NT2/D1 (cell line): ENCODE measurements around the gene KCNA3.

Experiments used
- SUZ12 ChIP-seq: IDR thresholded peaks from 2 replicates; pipeline ENCODE4 v1.6.1; 2011; ENCODE audit not compliant: insufficient read length, insufficient read depth; ENCODE audit errors: extremely low read depth
- YY1 ChIP-seq: IDR thresholded peaks from 2 replicates; pipeline ENCODE4 v1.6.1; 2011; ENCODE audit not compliant: insufficient read length, insufficient read depth
- ZNF274 ChIP-seq: IDR thresholded peaks from 2 replicates; pipeline ENCODE4 v1.6.1; 2011; ENCODE audit warnings: mild to moderate bottlenecking, low read depth, low read length

GRCh38 chr1:110638058-110638457 lies 36.7 kb downstream of the KCNA3 start:
- TF ChIP-seq ZNF274, result no peak
- no peak for TF ChIP-seq SUZ12
- TF ChIP-seq YY1, result no peak
